HCT116 (cell line): Measurements from ENCODE around the gene SCO1. TPM values are rescaled to one million over a fixed set of nuclear protein-coding genes. Genes with fewer than 3 reads are reported as not detected.

Source experiments
- ATAC-seq: fragments of 200-7000 bp; cut with Tn5 transposase; 2 replicates; pipeline ENCODE4 v1.9.1; 2020; ENCODE audit warnings: mild to moderate bottlenecking, moderate library complexity
- BruUV-seq: library from RNA; stranded (reverse); fragments of 400-500 nt; replicated peaks from 2 replicates; lab custom pipeline; 2021; lab: Mats Ljungman, UMichigan
- CTCF ChIA-PET: fragments of 300-600 bp; sonication (Branson Sonifier 250); formaldehyde crosslinking; loops from one replicate; lab custom pipeline; 2021; ENCODE audit warnings: antibody characterized with exemption; lab: Charles Lee
- POLR2A ChIA-PET: fragments of 300-600, 350-600 bp; sonication (Branson Sonifier 250); formaldehyde crosslinking; loops from one replicate; lab custom pipeline; 2021; ENCODE audit warnings: antibody characterized with exemption; lab: Charles Lee
- RAD21 ChIA-PET, 2 experiments: fragments of 300-600 bp; sonication (Branson Sonifier 250); formaldehyde crosslinking; loops; one replicate each; lab custom pipeline; 2023; ENCODE audit warnings: low total read pairs in 2 of 2; ENCODE audit not compliant: uncharacterized antibody in 2 of 2, unreplicated experiment in 2 of 2, low non-redundant PET in 1 of 2; lab: Charles Lee
- DNase-seq: peaks from one replicate; pipeline ENCODE4 v3.0.0-alpha.2; 2010; ENCODE audit warnings: low read depth, low spot score
- H2AFZ ChIP-seq: fragments of 200-600 bp; shearing (Covaris generic), sonication (generic); 2 replicates; pipeline ENCODE4 v1.6.1; 2017; ENCODE audit warnings: low read depth, mixed run types, mixed read lengths, antibody characterized with exemption, low read length; ENCODE audit not compliant: poor library complexity, severe bottlenecking
- H3K27ac ChIP-seq: 2 replicates; pipeline ENCODE4 v1.5.1; 2012; ENCODE audit warnings: low read depth, low read length
- H3K27me3 ChIP-seq: fragments of 200-600 bp; sonication (generic); 2 replicates; pipeline ENCODE4 v1.6.1; 2016; ENCODE audit warnings: mixed run types, low read length, mixed read lengths; ENCODE audit not compliant: insufficient read depth
- H3K36me3 ChIP-seq, 2 experiments: fragments of 200-500 bp in 1 of 2; fragments of 200-600 bp in 1 of 2; sonication (Bioruptor generic) in 1 of 2; sonication (generic) in 1 of 2; 2 replicates each; pipeline versions ENCODE4 v1.5.1 to v1.6.1; 2014 to 2016; ENCODE audit warnings: low read length in 2 of 2, inconsistent platforms in 1 of 2, mixed read lengths in 1 of 2, mixed run types in 1 of 2; ENCODE audit not compliant: insufficient read depth in 2 of 2, control insufficient read depth in 1 of 2
- H3K4me1 ChIP-seq, 2 experiments: fragments of 200-600 bp in 1 of 2; sonication (generic) in 1 of 2; 2 replicates each; pipeline versions ENCODE4 v1.5.1 to v1.6.1; 2012 to 2017; ENCODE audit warnings: low read length in 2 of 2, inconsistent platforms in 1 of 2, mild to moderate bottlenecking in 1 of 2, mixed read lengths in 1 of 2, mixed run types in 1 of 2, moderate library complexity in 1 of 2; ENCODE audit not compliant: insufficient read depth in 2 of 2, control insufficient read depth in 1 of 2
- H3K4me2 ChIP-seq: fragments of 200-600 bp; sonication (generic); 2 replicates; pipeline ENCODE4 v1.6.1; 2017; ENCODE audit warnings: mixed run types, low read length, mixed read lengths
- H3K4me3 ChIP-seq, 2 experiments: fragments of 200-600 bp in 1 of 2; sonication (generic) in 1 of 2; replicated peaks in 1 of 2; 2 replicates each; pipeline ENCODE4 v1.5.1; 2011 to 2016; ENCODE audit warnings: low read length in 2 of 2, control low read depth in 1 of 2, low read depth in 1 of 2, mild to moderate bottlenecking in 1 of 2, mixed read lengths in 1 of 2, mixed run types in 1 of 2
- H3K79me2 ChIP-seq: fragments of 200-600 bp; sonication (generic); 2 replicates; pipeline ENCODE4 v1.6.1; 2017; ENCODE audit warnings: mild to moderate bottlenecking, mixed run types, low read length, moderate library complexity, mixed read lengths; ENCODE audit not compliant: insufficient read depth
- H3K9ac ChIP-seq: fragments of 200-600 bp; sonication (generic); 2 replicates; pipeline ENCODE4 v1.6.1; 2016; ENCODE audit warnings: low read length, mixed read lengths
- H3K9me2 ChIP-seq: fragments of 200-600 bp; sonication (generic), shearing (Covaris generic); 2 replicates; pipeline ENCODE4 v1.6.1; 2017; ENCODE audit warnings: mixed run types, mild to moderate bottlenecking, moderate library complexity; ENCODE audit not compliant: insufficient read depth
- H3K9me3 ChIP-seq, 2 experiments: fragments of 200-500 bp in 1 of 2; fragments of 200-600 bp in 1 of 2; sonication (Bioruptor generic) in 1 of 2; sonication (generic) in 1 of 2; 2 replicates each; pipeline ENCODE4 v1.6.1; 2014 to 2017; ENCODE audit warnings: low read length in 2 of 2, mixed read lengths in 2 of 2, inconsistent platforms in 1 of 2, low read depth in 1 of 2, mild to moderate bottlenecking in 1 of 2, mixed run types in 1 of 2, moderate library complexity in 1 of 2; ENCODE audit not compliant: control insufficient read depth in 1 of 2, insufficient read depth in 1 of 2
- H4K20me1 ChIP-seq: fragments of 200-600 bp; sonication (generic), shearing (Covaris generic); 2 replicates; pipeline ENCODE4 v1.6.1; 2017; ENCODE audit warnings: mixed run types, mild to moderate bottlenecking, moderate library complexity; ENCODE audit not compliant: insufficient read depth
- ATF3 ChIP-seq: IDR thresholded peaks from 2 replicates; pipeline ENCODE4 v1.6.1; 2012
- CBX3 ChIP-seq: IDR thresholded peaks from 2 replicates; pipeline ENCODE4 v1.6.1; 2012; ENCODE audit warnings: low read depth
- EGR1 ChIP-seq: IDR thresholded peaks from 2 replicates; pipeline ENCODE4 v1.6.1; 2012; ENCODE audit warnings: low read depth
- ELF1 ChIP-seq: IDR thresholded peaks from 2 replicates; pipeline ENCODE4 v1.6.1; 2012; ENCODE audit warnings: low read depth, borderline replicate concordance
- EZH2 ChIP-seq: fragments of 200-600 bp; sonication (generic); IDR thresholded peaks from 2 replicates; pipeline ENCODE4 v1.6.1; 2017; ENCODE audit warnings: antibody characterized with exemption, mixed run types
- EZH2phosphoT487 ChIP-seq: fragments of 200-600 bp; IDR thresholded peaks from 2 replicates; pipeline ENCODE4 v1.6.1; 2018; ENCODE audit warnings: antibody characterized with exemption, borderline replicate concordance
- FOSL1 ChIP-seq: IDR thresholded peaks from 2 replicates; pipeline ENCODE4 v1.6.1; 2012; ENCODE audit warnings: low read depth
- JUND ChIP-seq: IDR thresholded peaks from 2 replicates; pipeline ENCODE4 v1.6.1; 2012
- POLR2A ChIP-seq: IDR thresholded peaks from 2 replicates; pipeline ENCODE4 v1.7.0; 2011; ENCODE audit warnings: borderline replicate concordance; ENCODE audit not compliant: insufficient read depth, insufficient read length; ENCODE audit errors: extremely low read depth
- POLR2AphosphoS5 ChIP-seq: IDR thresholded peaks from 2 replicates; pipeline ENCODE4 v1.6.1; 2011; ENCODE audit warnings: mild to moderate bottlenecking, low read depth, low read length, moderate library complexity
- RAD21 ChIP-seq: IDR thresholded peaks from 2 replicates; pipeline ENCODE4 v1.6.1; 2012; ENCODE audit warnings: low read depth, mild to moderate bottlenecking
- SRF ChIP-seq: IDR thresholded peaks from 2 replicates; pipeline ENCODE4 v1.6.1; 2012; ENCODE audit warnings: low read depth
- TCF7L2 ChIP-seq: IDR thresholded peaks from 2 replicates; pipeline ENCODE4 v1.7.0; 2011; ENCODE audit warnings: borderline replicate concordance, inconsistent platforms; ENCODE audit not compliant: insufficient read depth, insufficient read length; ENCODE audit errors: extremely low read depth
- YY1 ChIP-seq: IDR thresholded peaks from 2 replicates; pipeline ENCODE4 v1.6.1; 2011; ENCODE audit warnings: low read length, low read depth, moderate library complexity, mild to moderate bottlenecking; ENCODE audit not compliant: insufficient replicate concordance; ENCODE audit errors: extremely low read depth
- ZFX ChIP-seq: fragments of 450-650 bp; IDR thresholded peaks from 2 replicates; pipeline ENCODE4 v1.6.1; 2017
- ZNF274 ChIP-seq: fragments of 200-500 bp; sonication (Bioruptor generic); IDR thresholded peaks from 2 replicates; pipeline ENCODE4 v1.6.1; 2014; ENCODE audit warnings: mild to moderate bottlenecking, low read depth, low read length, inconsistent platforms
- intact Hi-C: fragments of 100-400 bp; cut with micrococcal nuclease; formaldehyde crosslinking; loops from 2 replicates; pipeline ENCODE4 v1.10.0; 2022
- total RNA-seq: library from RNA; stranded (reverse); gene quantifications from one replicate; pipeline ENCODE4 v1.2.1, GENCODE V29; 2021; ENCODE audit not compliant: unreplicated experiment
- TF ChIP-seq, protein P1 (sequence below): IDR thresholded peaks from 2 replicates; pipeline ENCODE4 v1.6.1; 2011; ENCODE audit warnings: mild to moderate bottlenecking, low read length, moderate library complexity; ENCODE audit not compliant: insufficient replicate concordance; ENCODE audit errors: extremely low read depth
- TF ChIP-seq, protein P2 (sequence below): IDR thresholded peaks from 2 replicates; pipeline ENCODE4 v1.6.1; 2012

SCO1 gene
- total RNA-seq, 1 experiment from 2014 or later, result 35.8 TPM

DNA sequence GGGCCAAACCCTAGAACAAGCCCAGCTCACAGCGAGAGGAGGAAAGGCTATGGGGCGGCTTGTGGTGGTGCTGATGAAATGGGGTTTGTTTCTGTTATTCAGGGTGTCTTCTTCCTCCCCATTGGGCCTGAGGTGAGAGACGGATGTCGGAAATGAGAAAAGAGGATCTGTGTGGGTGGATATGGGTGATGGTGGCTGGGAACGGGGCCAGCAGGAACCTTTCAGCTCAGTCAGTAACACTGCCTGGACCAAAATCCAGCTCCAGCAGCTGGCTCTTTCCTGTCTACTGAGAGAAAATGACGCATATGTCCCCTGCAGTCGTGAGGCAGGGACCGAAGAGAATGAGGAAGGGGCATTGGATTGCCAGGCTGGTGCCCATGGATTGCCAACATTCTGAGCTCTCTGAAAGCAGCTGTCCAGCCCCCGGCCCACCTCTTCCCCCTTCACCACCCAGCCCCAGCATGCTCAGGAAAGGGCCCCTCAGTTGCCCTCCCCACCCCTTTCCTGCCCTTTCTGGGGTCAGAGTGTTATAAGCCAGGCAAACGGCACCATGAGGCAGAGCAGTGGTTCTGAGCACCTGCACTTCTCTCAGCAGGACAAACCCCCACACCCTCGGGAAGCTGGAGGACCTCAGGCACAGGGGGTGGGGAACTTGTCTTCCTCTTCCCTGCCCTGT is 44.2 kb downstream of the SCO1 start:
- no peaks in the 10 kb centered on the region for H3K36me3 ChIP-seq
- no peak overlapping the region for H2AFZ ChIP-seq
- H3K4me2 ChIP-seq, result no peak overlapping the region
- no peaks in the 10 kb centered on the region for H4K20me1 ChIP-seq
- H3K27me3 ChIP-seq, result no peaks in the 10 kb centered on the region
- no peaks in the 10 kb centered on the region for H3K79me2 ChIP-seq
- H3K9me3 ChIP-seq, result no peaks in the 10 kb centered on the region
- DNase-seq, result no peak
- intact Hi-C loops, result no loop called here
- CTCF ChIA-PET, result no interaction called here
- H3K27ac ChIP-seq, result no peak overlapping the region
- no peak overlapping the region for H3K9ac ChIP-seq
- TF ChIP-seq YY1, result no peak
- no peak for TF ChIP-seq ZNF274
- TF ChIP-seq JUND, result no peak
- TF ChIP-seq FOSL1, result no peak
- no peak for TF ChIP-seq CBX3
- no peak for TF ChIP-seq TCF7L2
- TF ChIP-seq POLR2AphosphoS5, result no peak
- no peak for TF ChIP-seq EZH2phosphoT487
- TF ChIP-seq POLR2A, result no peak
- no peak for TF ChIP-seq ELF1
- TF ChIP-seq RAD21, result no peak
- TF ChIP-seq ATF3, result no peak
- no peak for ATAC-seq
- H3K4me1 ChIP-seq, result no peaks in the 10 kb centered on the region
- POLR2A ChIA-PET, result no interaction called here
- no peak overlapping the region for H3K4me3 ChIP-seq
- RAD21 ChIA-PET, result no interaction called here
- no TSS peak for BruUV-seq
- H3K9me2 ChIP-seq, result no peaks in the 10 kb centered on the region

- intact Hi-C loops, result no loop called here
- ChIA-PET CTCF (no interaction called here), POLR2A (no interaction called here), RAD21 (no interaction called here)
- no TSS peak for BruUV-seq
- Histone ChIP-seq H3K27ac (no peak overlapping the region), H3K4me3 (no peak overlapping the region), H3K9ac (no peak overlapping the region), H3K4me1 (no peaks in the 10 kb centered on the region), H3K9me3 (no peaks in the 10 kb centered on the region), H3K79me2 (no peaks in the 10 kb centered on the region), H3K4me2 (no peak overlapping the region), H2AFZ (no peak overlapping the region), H3K27me3 (no peaks in the 10 kb centered on the region), H3K36me3 (no peaks in the 10 kb centered on the region), H4K20me1 (no peaks in the 10 kb centered on the region), H3K9me2 (no peaks in the 10 kb centered on the region)
- ATAC-seq (no peak), DNase-seq (no peak)
- TF ChIP-seq ZNF274, result no peak
- TF ChIP-seq, protein P1, sequence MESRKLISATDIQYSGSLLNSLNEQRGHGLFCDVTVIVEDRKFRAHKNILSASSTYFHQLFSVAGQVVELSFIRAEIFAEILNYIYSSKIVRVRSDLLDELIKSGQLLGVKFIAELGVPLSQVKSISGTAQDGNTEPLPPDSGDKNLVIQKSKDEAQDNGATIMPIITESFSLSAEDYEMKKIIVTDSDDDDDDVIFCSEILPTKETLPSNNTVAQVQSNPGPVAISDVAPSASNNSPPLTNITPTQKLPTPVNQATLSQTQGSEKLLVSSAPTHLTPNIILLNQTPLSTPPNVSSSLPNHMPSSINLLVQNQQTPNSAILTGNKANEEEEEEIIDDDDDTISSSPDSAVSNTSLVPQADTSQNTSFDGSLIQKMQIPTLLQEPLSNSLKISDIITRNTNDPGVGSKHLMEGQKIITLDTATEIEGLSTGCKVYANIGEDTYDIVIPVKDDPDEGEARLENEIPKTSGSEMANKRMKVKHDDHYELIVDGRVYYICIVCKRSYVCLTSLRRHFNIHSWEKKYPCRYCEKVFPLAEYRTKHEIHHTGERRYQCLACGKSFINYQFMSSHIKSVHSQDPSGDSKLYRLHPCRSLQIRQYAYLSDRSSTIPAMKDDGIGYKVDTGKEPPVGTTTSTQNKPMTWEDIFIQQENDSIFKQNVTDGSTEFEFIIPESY, result no peak
- TF ChIP-seq SRF, result no peak
- TF ChIP-seq ELF1, result no peak
- TF ChIP-seq TCF7L2, result no peak
- no peak for TF ChIP-seq EGR1
- no peak for TF ChIP-seq FOSL1
- no peak for TF ChIP-seq JUND
- no peak for TF ChIP-seq ZFX
- TF ChIP-seq, protein P2, sequence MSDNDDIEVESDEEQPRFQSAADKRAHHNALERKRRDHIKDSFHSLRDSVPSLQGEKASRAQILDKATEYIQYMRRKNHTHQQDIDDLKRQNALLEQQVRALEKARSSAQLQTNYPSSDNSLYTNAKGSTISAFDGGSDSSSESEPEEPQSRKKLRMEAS, result no peak
- no peak for TF ChIP-seq EZH2phosphoT487
- no peak for TF ChIP-seq EZH2
- no peak for TF ChIP-seq CBX3
Measured at GRCh38 chr17:10651927-10652326, 45.4 kb downstream of the SCO1 start.
